Activated B cell treated with CpG ODN at 0.5 μM for 24 hours (primary cell): ENCODE results near the gene TNPO2. TPM values are rescaled to one million over a fixed set of nuclear protein-coding genes. Genes with fewer than 3 reads are reported as not detected.
"Not testable (repeated sequence)": the region's sequence is repeated elsewhere in the genome, so short reads cannot be mapped to it uniquely, and the experiment has no call there.

Experiments used
- ATAC-seq: fragments of 200-7000 bp; cut with Tn5 transposase; one replicate; pipeline ENCODE4 v1.10.0; 2021; ENCODE audit warnings: low read depth, mild to moderate bottlenecking, moderate library complexity
- CTCF ChIA-PET: fragments of 350-600 bp; sonication (Branson Sonifier 250); formaldehyde crosslinking; loops from one replicate; lab custom pipeline; 2021; ENCODE audit warnings: antibody characterized with exemption; lab: Charles Lee
- POLR2A ChIA-PET: fragments of 350-600 bp; sonication (Branson Sonifier 250); formaldehyde crosslinking; loops from one replicate; lab custom pipeline; 2021; ENCODE audit warnings: antibody characterized with exemption; lab: Charles Lee
- DNase-seq: peaks from one replicate; pipeline ENCODE4 v3.0.0; 2022
- H3K27ac Mint-ChIP-seq: one replicate; pipeline ENCODE4 v1.8.0; 2020; ENCODE audit warnings: mixed read lengths
- H3K27me3 Mint-ChIP-seq: one replicate; pipeline ENCODE4 v1.8.0; 2021; ENCODE audit warnings: mixed read lengths
- H3K36me3 Mint-ChIP-seq: one replicate; pipeline ENCODE4 v1.8.0; 2021; ENCODE audit warnings: low read depth, mixed read lengths
- H3K4me1 Mint-ChIP-seq: one replicate; pipeline ENCODE4 v1.8.0; 2021; ENCODE audit warnings: mixed read lengths
- H3K4me3 Mint-ChIP-seq: one replicate; pipeline ENCODE4 v1.8.0; 2020; ENCODE audit warnings: mild to moderate bottlenecking, mixed read lengths
- H3K9me3 Mint-ChIP-seq: one replicate; pipeline ENCODE4 v1.8.0; 2020; ENCODE audit warnings: mixed read lengths
- CTCF ChIP-seq: fragments of 200-600 bp; IDR thresholded peaks from one replicate; pipeline ENCODE4 v1.8.0; 2022; ENCODE audit warnings: antibody characterized with exemption, mild to moderate bottlenecking
- intact Hi-C: fragments of 100-400 bp; cut with micrococcal nuclease; formaldehyde crosslinking; loops from one replicate; pipeline ENCODE4 v1.15.1; 2024
- total RNA-seq: library from RNA; stranded (reverse); gene quantifications from 2 replicates; pipeline ENCODE4 v1.2.3, GENCODE V29; 2022

Gene TNPO2
- total RNA-seq, 1 donor from 2014 or later = 91.5 TPM

GRCh38 chr19:12701596-12702282 lies 22.0 kb downstream of the TNPO2 start:
- Mint-ChIP-seq H3K36me3 (peaks cover 64% of the 10 kb centered on the region), H3K4me1 (peaks cover 7% of the 10 kb centered on the region), H3K27ac (no peak overlapping the region), H3K9me3 (no peaks in the 10 kb centered on the region), H3K27me3 (no peaks in the 10 kb centered on the region), H3K4me3 (no peak overlapping the region)
- intact Hi-C loops = no loop called here
- DNase-seq (no peak), ATAC-seq (no peak)
- no peak for TF ChIP-seq CTCF
- POLR2A ChIA-PET = no interaction called here
- CTCF ChIA-PET = no interaction called here

DNA sequence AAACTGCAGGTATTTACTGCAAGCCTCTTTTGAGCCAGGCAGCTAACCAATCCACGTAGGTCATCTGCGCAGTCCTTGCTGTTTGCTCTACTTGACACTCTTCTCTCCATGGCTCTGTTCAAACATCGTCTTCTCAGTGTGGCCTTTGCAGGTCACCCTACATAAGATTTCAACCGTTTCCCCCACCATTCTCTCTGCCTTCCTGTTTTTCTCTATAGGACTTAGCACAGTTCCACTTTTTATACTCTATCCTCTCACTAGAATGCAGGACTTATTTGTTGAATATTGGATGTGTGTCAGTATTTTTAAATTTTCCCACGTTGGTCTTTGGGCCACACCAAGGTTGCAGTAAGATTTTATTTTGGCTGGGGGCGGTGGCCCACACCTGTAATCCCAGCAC lies 25.6 kb downstream of the TNPO2 start:
- Mint-ChIP-seq H3K4me1 (peaks cover 11% of the 10 kb centered on the region), H3K9me3 (no peaks in the 10 kb centered on the region), H3K4me3 (peak overlapping the region; percentile 64), H3K27me3 (no peaks in the 10 kb centered on the region), H3K27ac (peak overlapping the region; percentile 71), H3K36me3 (peaks cover 36% of the 10 kb centered on the region)
- ATAC-seq = no peak
- CTCF ChIA-PET = no interaction called here
- TF ChIP-seq CTCF = no peak
- no peak for DNase-seq
- intact Hi-C loops = no loop called here
- POLR2A ChIA-PET = interaction anchor here (1.4 to 3.7 kb wide), 2 partner anchors 17 to 20 kb away, joined by 3 to 69 read pairs; partner anchors contain the start of gene DHPS

- DNase-seq, H3K27me3 Mint-ChIP-seq, H3K9me3 Mint-ChIP-seq, ATAC-seq, intact Hi-C loops: not testable (repeated sequence)
- CTCF ChIA-PET = interaction anchor here (2.0 kb wide), 1 partner anchor 63 kb away, joined by 6 read pairs; no protein-coding TSS in a partner anchor
- Mint-ChIP-seq H3K4me3 (peak overlapping the region; percentile 32), H3K36me3 (peaks cover 29% of the 10 kb centered on the region), H3K27ac (peak overlapping the region; percentile 97), H3K4me1 (peaks cover 11% of the 10 kb centered on the region)
- POLR2A ChIA-PET = interaction anchor here (0.5 to 3.7 kb wide), 8 partner anchors 16 to 146 kb away, joined by 3 to 69 read pairs (median 6); partner anchors contain the start of genes DHPS, MAN2B1, TNPO2 and TRIR
Observed at GRCh38 chr19:12697425-12697824, 26.3 kb downstream of the TNPO2 start.

GRCh38 chr19:12696366-12697335 lies 27.1 kb downstream of the TNPO2 start, which contains the start of gene FBXW9:
TSS of gene FBXW9 (minus strand) at chr19:12696631. CDS start at chr19:12696581, 50 bp downstream.
- DNase-seq = peak; percentile 98
- H3K9me3 Mint-ChIP-seq = no peaks in the 10 kb centered on the region
- no peak for TF ChIP-seq CTCF
- no peaks in the 10 kb centered on the region for H3K27me3 Mint-ChIP-seq
- CTCF ChIA-PET = interaction anchor here (0.8 to 2.0 kb wide), 3 partner anchors 64 to 99 kb away, joined by 3 to 6 read pairs (median 3); no protein-coding TSS in a partner anchor
- H3K4me3 Mint-ChIP-seq = peak within 1 kb of the TSS; percentile 91
- POLR2A ChIA-PET = interaction anchor here (0.5 to 3.7 kb wide), 20 partner anchors 13 to 242 kb away, joined by 3 to 69 read pairs (median 4); partner anchors contain the start of genes DHPS, GCDH, GET3 and JUNB
- peaks cover 22% of the 10 kb centered on the region for H3K36me3 Mint-ChIP-seq
- H3K27ac Mint-ChIP-seq = peak within 1 kb of the TSS; percentile 97
- peak; percentile 88 for ATAC-seq
- peaks cover 11% of the 10 kb centered on the region for H3K4me1 Mint-ChIP-seq
- intact Hi-C loops = loop anchor here (1.0 kb wide), 5 partner anchors 15 to 49 kb away; partner anchors contain the start of genes DHPS and TRIR

DNA sequence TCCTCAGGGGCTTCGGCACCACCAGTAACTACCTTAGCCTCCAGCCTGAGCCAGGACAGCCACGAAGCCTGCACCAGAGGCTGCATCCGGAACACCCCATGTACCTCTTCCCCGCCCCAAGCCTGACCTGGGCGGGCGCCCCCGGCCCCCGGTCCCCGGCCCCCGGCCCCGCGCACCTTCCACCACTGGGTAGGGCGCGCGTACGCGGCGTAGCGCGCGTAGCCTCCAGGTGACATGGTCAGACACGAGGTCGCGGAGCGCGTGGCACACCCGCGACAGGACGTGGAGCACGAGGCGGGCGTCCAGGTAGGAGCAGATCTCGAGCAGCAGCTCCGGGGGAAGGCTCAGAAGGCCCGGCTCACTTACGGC lies 27.8 kb downstream of the TNPO2 start:
- ChIA-PET CTCF (interaction anchor here (0.8 to 2.0 kb wide), 3 partner anchors 64 to 100 kb away, joined by 3 to 6 read pairs (median 3); no protein-coding TSS in a partner anchor), POLR2A (interaction anchor here (0.8 to 3.7 kb wide), 16 partner anchors 14 to 243 kb away, joined by 3 to 69 read pairs (median 4); partner anchors contain the start of genes DHPS, GET3, JUNB and MAN2B1)
- H3K27ac Mint-ChIP-seq = peak overlapping the region; percentile 56
- H3K36me3 Mint-ChIP-seq = peaks cover 17% of the 10 kb centered on the region
- intact Hi-C loops = loop anchor here (1.0 kb wide), 5 partner anchors 15 to 49 kb away; partner anchors contain the start of genes DHPS and TRIR
- no peaks in the 10 kb centered on the region for H3K27me3 Mint-ChIP-seq
- TF ChIP-seq CTCF = no peak
- DNase-seq (no peak), ATAC-seq (no peak)
- peaks cover 11% of the 10 kb centered on the region for H3K4me1 Mint-ChIP-seq
- H3K4me3 Mint-ChIP-seq = peak overlapping the region; percentile 91
- no peaks in the 10 kb centered on the region for H3K9me3 Mint-ChIP-seq
